VCaP (cell line): ENCODE results near the gene ABTB2.
"Not testable (repeated sequence)": the region's sequence is repeated elsewhere in the genome, so short reads cannot be mapped to it uniquely, and the experiment has no call there.

Experiments used
- H3K27ac ChIP-seq: fragments of 450-650 bp; 2 replicates; pipeline ENCODE4 v1.5.1; 2017
- CTCF ChIP-seq: fragments of 450-650 bp; conservative IDR thresholded peaks from 2 replicates; pipeline ENCODE4 v1.5.1; 2017; ENCODE audit warnings: mild to moderate bottlenecking, moderate library complexity

The ABTB2 gene

GRCh38 chr11:34397120-34397519, 39.3 kb upstream of the ABTB2 start:
- no peak for TF ChIP-seq CTCF
- no peak overlapping the region for H3K27ac ChIP-seq

- H3K27ac ChIP-seq, result no peak overlapping the region
- no peak for TF ChIP-seq CTCF
Measured at GRCh38 chr11:34395916-34396550, 38.2 kb upstream of the ABTB2 start.

GRCh38 chr11:34394771-34395300, 37.0 kb upstream of the ABTB2 start:
- H3K27ac ChIP-seq, result no peak overlapping the region
- TF ChIP-seq CTCF, result no peak

GRCh38 chr11:34387653-34388052, 29.8 kb upstream of the ABTB2 start:
- no peak for TF ChIP-seq CTCF
- H3K27ac ChIP-seq, result no peak overlapping the region

- H3K27ac ChIP-seq, result not testable (repeated sequence)
Measured at GRCh38 chr11:34386356-34386755, 28.5 kb upstream of the ABTB2 start.

GRCh38 chr11:34382532-34383276, 24.9 kb upstream of the ABTB2 start:
- TF ChIP-seq CTCF, result no peak
- no peak overlapping the region for H3K27ac ChIP-seq

- TF ChIP-seq CTCF, result no peak
- no peak overlapping the region for H3K27ac ChIP-seq
Measured at GRCh38 chr11:34381775-34382174, 24.0 kb upstream of the ABTB2 start.

GRCh38 chr11:34380696-34381095, 22.9 kb upstream of the ABTB2 start:
- H3K27ac ChIP-seq, result no peak overlapping the region

More at GRCh38 chr11:34380696-34381095, 22.9 kb upstream of the ABTB2 start:
- no peak for TF ChIP-seq CTCF
